T-helper 2 cell treated with Interferon-gamma antibody and Interleukin-4, amounts not matched to agents 100 ng/mL and 5 ng/mL, for 36 hours (primary cell): ENCODE results near the gene CTNNBL1. TPM values are rescaled to one million over a fixed set of nuclear protein-coding genes. Genes with fewer than 3 reads are reported as not detected.

Source experiments
- intact Hi-C: fragments of 100-400 bp; cut with micrococcal nuclease; formaldehyde crosslinking; loops from one replicate; pipeline ENCODE4 v1.15.1; 2023
- total RNA-seq: library from RNA; stranded (reverse); gene quantifications from 2 replicates; pipeline ENCODE4 v1.2.3, GENCODE V29; 2022

CTNNBL1 gene
- total RNA-seq, 1 donor from 2014 or later = 74.4 TPM

DNA sequence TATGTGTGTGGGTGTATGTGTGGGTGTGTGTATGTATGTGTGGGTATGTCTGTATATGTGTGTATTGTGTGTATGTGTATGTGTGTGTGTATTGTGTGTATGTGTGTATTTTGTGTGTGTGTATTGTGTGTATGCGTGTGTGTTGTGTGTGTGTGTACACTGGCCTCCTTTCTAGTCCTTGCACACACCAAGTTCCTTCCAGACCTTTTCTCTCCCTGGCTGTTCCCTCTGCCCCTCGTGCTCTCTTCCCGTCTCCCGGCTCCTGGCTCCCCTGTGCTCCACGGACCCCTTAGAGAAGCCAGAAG lies 220.5 kb downstream of the CTNNBL1 start:
- intact Hi-C loops = no loop called here

DNA sequence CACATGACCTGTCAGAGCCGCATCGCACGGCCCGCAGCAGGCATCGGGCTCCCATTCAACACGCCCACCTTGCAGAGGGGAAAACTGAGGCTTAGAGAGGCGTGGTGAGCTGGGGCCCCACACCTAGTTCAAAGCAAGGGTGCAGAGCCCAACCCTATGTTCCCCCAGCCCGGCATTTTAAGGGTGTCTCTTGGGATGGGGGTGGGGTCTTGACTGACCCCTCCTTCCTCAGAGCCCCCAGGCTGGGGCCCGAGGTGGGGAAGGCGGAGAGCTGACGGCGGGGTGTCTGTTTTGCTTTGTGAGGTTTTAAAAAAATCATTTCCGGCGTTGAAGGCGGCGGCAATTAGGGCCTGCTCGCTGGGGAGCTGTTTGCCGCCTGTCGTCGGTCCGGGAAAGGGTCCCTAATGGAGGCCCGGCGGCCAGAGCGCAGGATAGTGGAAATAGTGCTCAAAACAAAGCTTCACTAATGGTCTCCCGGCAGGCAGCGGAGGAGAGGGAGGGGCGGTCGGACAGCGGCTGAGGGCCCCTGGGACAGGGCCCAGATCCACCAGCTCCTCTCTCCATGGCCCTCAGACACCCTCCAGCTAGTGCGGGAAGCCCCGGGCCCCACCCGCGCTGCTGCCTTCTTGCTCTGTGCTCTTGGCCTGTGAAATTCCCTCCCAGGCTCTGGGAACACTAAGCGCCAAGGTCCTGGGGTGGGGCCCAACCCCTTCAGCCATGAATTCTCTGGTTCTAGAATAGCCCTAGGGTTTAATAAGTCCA lies 221.0 kb downstream of the CTNNBL1 start:
- intact Hi-C loops = no loop called here

DNA sequence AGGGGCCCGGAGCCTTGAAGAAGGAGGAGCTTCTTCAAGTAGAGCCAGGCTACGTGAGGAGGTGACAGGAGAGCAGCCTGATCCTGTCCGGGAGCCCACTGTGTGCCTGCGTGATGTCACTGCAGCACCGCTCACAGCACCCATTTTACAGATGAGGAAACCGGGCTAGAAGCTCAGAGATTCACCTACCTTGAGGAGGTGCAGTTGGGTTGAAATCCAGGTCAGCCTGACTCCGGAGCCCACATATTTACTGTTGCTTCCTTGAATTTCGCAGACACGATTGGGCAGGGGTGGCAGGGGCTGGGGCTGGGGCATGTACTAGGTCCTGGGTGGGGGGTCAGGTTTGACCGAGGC lies 221.6 kb downstream of the CTNNBL1 start:
- intact Hi-C loops = no loop called here

DNA sequence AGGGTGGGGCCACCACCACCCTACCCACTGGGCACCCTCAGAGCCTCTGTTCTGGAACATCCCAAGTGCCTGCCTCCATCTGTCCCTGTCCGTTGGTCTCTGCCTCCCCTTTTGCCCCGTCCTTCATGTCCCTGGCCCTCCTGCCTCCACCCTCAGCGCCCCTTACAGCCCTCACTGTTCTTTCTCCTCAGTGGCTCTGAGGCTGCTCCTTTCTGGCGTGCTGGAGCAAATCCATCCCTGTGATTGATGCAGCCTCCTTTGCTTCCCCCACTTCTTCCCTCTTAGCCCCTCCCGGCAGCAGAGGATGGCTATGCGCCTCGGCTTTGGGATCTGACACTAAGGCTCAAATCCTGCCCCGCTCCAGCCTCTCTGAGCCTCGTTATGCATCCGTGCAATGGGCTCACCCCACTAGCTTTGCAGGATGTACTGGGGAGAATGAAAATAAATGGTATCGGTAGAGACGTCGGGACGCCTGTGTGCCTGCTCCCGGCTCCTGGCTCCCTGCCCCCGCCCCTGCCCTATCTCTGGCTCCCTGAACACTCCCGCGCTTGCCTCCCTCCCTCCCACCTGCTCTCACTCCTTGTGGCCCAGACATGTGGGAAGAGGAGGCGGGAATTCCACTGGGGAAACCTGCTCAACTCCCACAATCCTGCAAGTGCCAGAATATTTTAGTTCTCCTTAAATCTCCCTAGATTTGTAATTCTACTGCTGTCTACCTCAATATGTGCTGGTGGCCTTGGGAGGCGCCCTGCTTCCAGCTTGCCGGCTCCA lies 222.2 kb downstream of the CTNNBL1 start:
- intact Hi-C loops = no loop called here

DNA sequence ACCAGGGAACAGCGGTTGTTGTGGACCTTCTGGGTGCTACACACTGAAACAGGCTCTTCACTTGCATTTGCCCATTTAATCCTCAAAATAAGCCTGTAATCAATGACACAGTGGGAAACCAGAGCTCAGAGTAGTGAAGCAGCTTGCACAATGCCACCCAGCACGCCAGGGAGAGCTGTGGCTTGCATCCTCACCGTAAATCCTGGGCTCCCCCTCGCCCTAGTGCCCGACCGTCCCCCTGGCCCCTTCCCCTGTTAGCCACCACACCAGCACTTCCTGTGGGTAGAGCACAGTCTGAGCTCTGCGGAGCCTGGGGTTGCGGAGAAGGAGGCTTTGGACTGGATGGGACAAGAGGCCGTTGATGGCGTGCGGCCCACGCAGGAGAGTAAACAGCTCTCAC lies 223.6 kb downstream of the CTNNBL1 start:
- intact Hi-C loops = no loop called here

DNA sequence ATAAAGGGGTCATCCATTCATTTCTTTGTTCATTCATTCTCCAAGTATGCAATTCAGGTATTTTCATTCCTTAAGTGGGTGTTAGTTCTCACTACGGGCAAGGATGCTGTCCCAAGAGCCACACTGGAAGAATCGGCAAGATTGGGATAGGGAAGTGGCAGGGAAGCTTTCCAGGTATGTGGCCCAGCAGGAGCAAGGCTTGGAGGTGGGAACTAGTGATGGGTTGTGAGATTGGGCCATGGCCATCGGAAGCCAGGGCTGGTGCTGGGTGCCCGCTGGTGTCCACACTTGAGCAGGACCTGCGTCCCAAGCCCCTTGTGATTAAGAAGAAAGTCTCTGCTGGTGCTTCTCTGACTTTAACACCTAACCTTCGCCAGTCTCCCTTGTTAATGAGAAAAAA lies 224.2 kb downstream of the CTNNBL1 start:
- intact Hi-C loops = no loop called here

DNA sequence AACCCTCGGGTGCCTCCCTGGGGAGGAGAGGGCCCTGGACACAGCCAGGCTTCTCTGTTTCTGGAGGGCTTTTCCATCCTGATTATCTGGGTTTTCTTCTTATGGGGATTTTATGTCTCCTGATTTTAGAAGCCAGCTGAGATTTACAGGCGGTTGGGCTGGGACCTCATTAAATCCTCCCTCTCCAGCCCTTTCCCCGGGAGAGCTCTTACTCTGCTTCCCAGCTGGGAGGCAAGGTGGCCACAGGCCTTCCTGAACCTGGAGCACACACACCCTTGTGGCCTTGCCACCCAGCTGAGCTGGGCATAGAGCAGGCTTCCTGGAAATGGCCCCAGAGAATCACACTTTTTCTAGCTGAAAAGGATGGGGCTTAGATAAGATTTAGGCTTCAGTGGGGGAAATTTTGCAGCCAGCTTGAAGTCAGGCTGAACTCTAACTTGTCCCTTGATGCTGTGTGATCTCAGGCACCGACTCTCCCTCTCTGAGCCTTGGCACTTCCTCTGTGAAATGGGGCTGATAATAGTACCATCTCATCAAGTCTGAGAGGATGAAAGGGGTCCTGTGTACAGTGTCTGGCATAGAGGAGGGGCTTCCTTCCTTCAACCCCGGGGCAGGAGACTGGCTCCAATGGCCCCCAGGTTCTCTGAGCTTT lies 225.7 kb downstream of the CTNNBL1 start:
- intact Hi-C loops = no loop called here

DNA sequence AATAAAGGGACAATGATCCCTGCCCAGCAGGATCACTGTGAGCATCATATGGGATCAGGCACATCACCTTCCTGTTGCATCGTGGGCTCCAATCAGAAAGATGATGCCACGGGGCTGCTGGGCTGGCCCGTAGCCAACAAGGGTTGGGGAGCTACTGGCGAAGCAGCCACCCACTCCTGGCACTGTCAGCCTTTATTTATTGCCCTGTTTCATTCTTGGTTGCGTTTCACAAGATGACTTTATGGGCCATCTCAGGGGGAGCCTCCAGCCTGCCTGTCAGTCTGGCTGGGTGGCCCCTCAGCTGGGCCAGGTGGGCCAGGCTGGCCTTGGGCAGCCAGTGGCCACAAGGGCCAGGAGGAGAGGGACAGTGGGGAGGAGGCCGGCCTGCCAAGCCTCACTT lies 226.4 kb downstream of the CTNNBL1 start:
- intact Hi-C loops = no loop called here

DNA sequence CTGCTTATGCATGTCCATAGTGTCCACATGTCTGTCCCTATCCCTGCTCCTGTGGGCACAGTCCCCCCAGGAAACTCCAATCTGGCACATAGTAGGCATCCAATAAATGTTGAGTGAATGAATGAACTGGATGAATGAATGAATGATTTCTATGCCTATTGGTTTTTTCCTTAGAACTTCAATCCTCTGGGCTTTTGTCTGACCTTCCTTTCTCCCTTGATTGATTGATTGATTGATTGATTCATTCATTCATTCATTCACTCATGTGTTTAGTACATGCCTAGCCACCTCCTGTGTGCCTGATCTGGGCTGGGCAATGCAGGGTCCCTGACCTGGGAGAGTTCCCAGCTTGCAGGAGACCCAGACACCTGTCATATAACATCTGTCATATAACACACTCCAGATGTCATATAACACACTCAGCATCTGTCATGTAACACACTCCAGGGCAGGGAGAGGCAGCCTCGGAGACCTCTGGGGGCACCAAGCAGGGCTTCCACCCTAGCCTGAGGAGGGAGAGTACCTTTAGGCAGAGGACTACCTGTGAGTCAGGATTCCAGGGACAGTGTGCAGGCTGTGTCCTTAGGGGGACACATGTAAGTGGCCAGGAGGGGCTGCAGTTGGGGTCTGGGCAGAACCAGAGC lies 227.0 kb downstream of the CTNNBL1 start:
- intact Hi-C loops = no loop called here

DNA sequence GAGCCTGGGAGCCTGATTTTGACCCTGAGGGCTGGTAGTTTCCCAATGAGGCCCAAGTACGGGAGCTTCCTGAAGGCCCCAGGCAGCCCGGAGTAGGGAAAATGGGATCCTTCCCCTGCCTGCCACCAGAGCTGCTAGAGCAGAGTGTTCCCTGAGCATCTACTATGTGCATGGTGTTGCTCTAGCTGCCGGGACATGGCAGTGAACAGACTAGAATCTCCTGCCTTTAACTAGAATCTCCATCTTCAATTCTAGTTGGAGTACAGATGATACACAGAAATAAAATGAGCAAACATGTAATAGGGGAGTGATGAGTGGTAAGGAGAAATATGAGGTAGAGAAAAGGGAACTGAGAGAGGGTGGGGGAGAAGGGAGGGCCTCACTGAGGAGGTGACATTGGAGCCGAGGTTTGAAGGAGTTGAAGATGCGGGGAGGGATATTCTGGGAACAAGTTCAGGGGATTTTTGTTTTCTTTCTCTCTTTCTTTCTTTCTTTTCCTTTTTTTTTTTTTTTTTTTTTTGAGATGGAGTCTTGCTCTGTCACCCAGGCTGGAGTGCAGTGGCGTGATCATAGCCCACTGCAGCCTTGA lies 227.6 kb downstream of the CTNNBL1 start:
- intact Hi-C loops = no loop called here

Other genes starting within 250 kb of the CTNNBL1 start
- gene NNAT, start 172.8 kb upstream of the CTNNBL1 start, total RNA-seq = not detected in 2 replicates
- gene BLCAP, start 166.2 kb upstream of the CTNNBL1 start, total RNA-seq = 31.9 and 32.0 TPM in 2 replicates
- gene VSTM2L, start 209.1 kb downstream of the CTNNBL1 start, total RNA-seq = not detected in 2 replicates